PC-9 (cell line): ENCODE data around the gene GOLT1B. TPM values are rescaled to one million over a fixed set of nuclear protein-coding genes. Genes with fewer than 3 reads are reported as not detected.
"Not testable (repeated sequence)": the region's sequence is repeated elsewhere in the genome, so short reads cannot be mapped to it uniquely, and the experiment has no call there.

Experiments used
- BruUV-seq: library from RNA; stranded (reverse); fragments of 400-500 nt; replicated peaks from 2 replicates; lab custom pipeline; 2021; lab: Mats Ljungman, UMichigan
- CTCF ChIA-PET: fragments of 300-600 bp; sonication (Branson Sonifier 250); formaldehyde crosslinking; loops from one replicate; lab custom pipeline; 2022; ENCODE audit warnings: antibody characterized with exemption; lab: Charles Lee
- POLR2A ChIA-PET: fragments of 300-600 bp; sonication (Branson Sonifier 250); formaldehyde crosslinking; loops from one replicate; lab custom pipeline; 2022; ENCODE audit warnings: antibody characterized with exemption; ENCODE audit not compliant: unreplicated experiment; lab: Charles Lee
- DNase-seq, 2 experiments: peaks; one replicate each; pipeline versions ENCODE4 v3.0.0 to v3.0.0-alpha.2; 2015 to 2022; ENCODE audit warnings: mixed read lengths in 1 of 2
- H2AFZ ChIP-seq: fragments of 200-600 bp; sonication (generic); 2 replicates; pipeline ENCODE4 v1.8.1; 2017; ENCODE audit warnings: antibody characterized with exemption
- H3F3A ChIP-seq: fragments of 200-600 bp; sonication (generic); 2 replicates; pipeline ENCODE4 v1.8.1; 2017; ENCODE audit warnings: antibody characterized with exemption, mild to moderate bottlenecking, low read depth; ENCODE audit not compliant: insufficient read depth
- H3K27ac ChIP-seq: fragments of 200-600 bp; sonication (generic); 2 replicates; pipeline ENCODE4 v1.6.1; 2016; ENCODE audit warnings: mixed run types
- H3K27me3 ChIP-seq: fragments of 200-600 bp; sonication (generic); 2 replicates; pipeline ENCODE4 v1.6.1; 2016; ENCODE audit warnings: low read depth, mixed run types; ENCODE audit not compliant: insufficient read depth
- H3K36me3 ChIP-seq: fragments of 200-600 bp; sonication (generic); 2 replicates; pipeline ENCODE4 v1.6.1; 2016; ENCODE audit warnings: low read depth, mixed run types
- H3K4me1 ChIP-seq: fragments of 200-600 bp; sonication (generic); replicated peaks from 2 replicates; pipeline ENCODE4 v1.6.1; 2016; ENCODE audit warnings: mixed run types; ENCODE audit not compliant: insufficient read depth
- H3K4me2 ChIP-seq: fragments of 200-600 bp; sonication (generic); 2 replicates; pipeline ENCODE4 v1.6.1; 2017; ENCODE audit warnings: mixed run types
- H3K4me3 ChIP-seq: fragments of 200-600 bp; sonication (generic); 2 replicates; pipeline ENCODE4 v1.6.1; 2016; ENCODE audit warnings: mixed run types
- H3K79me2 ChIP-seq: fragments of 200-600 bp; sonication (generic); 2 replicates; pipeline ENCODE4 v1.6.1; 2017; ENCODE audit warnings: low read depth, mixed run types
- H3K9me2 ChIP-seq: fragments of 200-600 bp; sonication (generic); 2 replicates; pipeline ENCODE4 v1.8.1; 2017; ENCODE audit warnings: mild to moderate bottlenecking; ENCODE audit not compliant: insufficient read depth
- H3K9me3 ChIP-seq: fragments of 200-600 bp; sonication (generic); 2 replicates; pipeline ENCODE4 v1.8.1; 2016; ENCODE audit warnings: low read depth; ENCODE audit not compliant: insufficient read depth
- H4K20me1 ChIP-seq: fragments of 200-600 bp; sonication (generic); 2 replicates; pipeline ENCODE4 v1.8.1; 2017; ENCODE audit not compliant: insufficient read depth
- CTCF ChIP-seq: fragments of 200-600 bp; sonication (generic); conservative IDR thresholded peaks from 2 replicates; pipeline ENCODE4 v1.6.1; 2017; ENCODE audit warnings: mixed run types, antibody characterized with exemption, mild to moderate bottlenecking, moderate library complexity
- EZH2 ChIP-seq: fragments of 200-600 bp; sonication (generic); IDR thresholded peaks from 2 replicates; pipeline ENCODE4 v1.8.0; 2017; ENCODE audit warnings: antibody characterized with exemption, low read depth
- intact Hi-C: fragments of 100-400 bp; cut with micrococcal nuclease; formaldehyde crosslinking; loops from one replicate; pipeline ENCODE4 v1.10.0; 2022; ENCODE audit not compliant: unreplicated experiment
- total RNA-seq: library from RNA; stranded (reverse); gene quantifications from 2 replicates; pipeline ENCODE4 v1.2.3, GENCODE V29; 2021

GOLT1B gene
- total RNA-seq, 1 experiment from 2014 or later: 39.0 TPM

GRCh38 chr12:21456291-21456780, 45.3 kb upstream of the GOLT1B start:
- POLR2A ChIA-PET: no interaction called here
- no peak for DNase-seq
- H3K36me3 ChIP-seq: peaks cover 23% of the 10 kb centered on the region

GRCh38 chr12:21459474-21459873, 42.1 kb upstream of the GOLT1B start:
- TF ChIP-seq EZH2 (no peak), CTCF (no peak)
- H3K9me3 ChIP-seq: no peaks in the 10 kb centered on the region
- no TSS peak for BruUV-seq
- H4K20me1 ChIP-seq: no peaks in the 10 kb centered on the region
- DNase-seq: no peak
- H3F3A ChIP-seq: no peaks in the 10 kb centered on the region
- H3K79me2 ChIP-seq: no peaks in the 10 kb centered on the region
- no peaks in the 10 kb centered on the region for H3K4me1 ChIP-seq
- H3K4me3 ChIP-seq: no peak overlapping the region
- ChIA-PET POLR2A (interaction anchor here (0.7 kb wide), 1 partner anchor 102 kb away, joined by 3 read pairs; no protein-coding TSS in a partner anchor), CTCF (no interaction called here)
- H3K27ac ChIP-seq: no peak overlapping the region
- H3K9me2 ChIP-seq: 0 out of 2 replicates have a peak, but pooled peaks cover 3% of the 10 kb centered on the region
- no peaks in the 10 kb centered on the region for H3K27me3 ChIP-seq
- intact Hi-C loops: no loop called here
- no peak overlapping the region for H2AFZ ChIP-seq
- H3K4me2 ChIP-seq: no peak overlapping the region
- H3K36me3 ChIP-seq: peaks cover 40% of the 10 kb centered on the region

More at GRCh38 chr12:21456291-21456780, 45.3 kb upstream of the GOLT1B start:
- Histone ChIP-seq H3K79me2 (no peaks in the 10 kb centered on the region), H3K4me3 (no peak overlapping the region), H3K9me3 (no peaks in the 10 kb centered on the region), H3F3A (no peaks in the 10 kb centered on the region), H2AFZ (no peak overlapping the region), H3K9me2 (0 out of 2 replicates have a peak, but pooled peaks cover 7% of the 10 kb centered on the region), H3K27me3 (no peaks in the 10 kb centered on the region), H4K20me1 (peaks cover 4% of the 10 kb centered on the region; the same call in 1 of the 2 replicates), H3K27ac (no peak overlapping the region), H3K4me2 (no peak overlapping the region), H3K4me1 (no peaks in the 10 kb centered on the region)
- CTCF ChIA-PET: no interaction called here
- intact Hi-C loops: no loop called here
- no peak for TF ChIP-seq CTCF
- no peak for TF ChIP-seq EZH2
- no TSS peak for BruUV-seq

GRCh38 chr12:21467334-21467733, 34.3 kb upstream of the GOLT1B start:
- H3K4me3 ChIP-seq, intact Hi-C loops, H3F3A ChIP-seq, H4K20me1 ChIP-seq, DNase-seq, H3K9me3 ChIP-seq, BruUV-seq, H2AFZ ChIP-seq, H3K27ac ChIP-seq, H3K79me2 ChIP-seq, POLR2A ChIA-PET, H3K9me2 ChIP-seq, CTCF ChIA-PET, H3K27me3 ChIP-seq, H3K4me2 ChIP-seq, H3K4me1 ChIP-seq: not testable (repeated sequence)
- peaks cover 45% of the 10 kb centered on the region for H3K36me3 ChIP-seq

- Histone ChIP-seq H3K79me2 (no peaks in the 10 kb centered on the region), H3F3A (0 out of 2 replicates have a peak, but pooled peaks cover 5% of the 10 kb centered on the region), H3K27me3 (no peaks in the 10 kb centered on the region), H3K9me2 (no peaks in the 10 kb centered on the region), H3K4me2 (no peak overlapping the region), H3K4me3 (no peak overlapping the region), H3K27ac (no peak overlapping the region), H4K20me1 (no peaks in the 10 kb centered on the region), H3K36me3 (peaks cover 31% of the 10 kb centered on the region), H2AFZ (no peak overlapping the region), H3K9me3 (no peaks in the 10 kb centered on the region), H3K4me1 (no peaks in the 10 kb centered on the region)
- intact Hi-C loops: no loop called here
- BruUV-seq: no TSS peak
- no peak for TF ChIP-seq EZH2
- TF ChIP-seq CTCF: no peak
- DNase-seq: no peak
- ChIA-PET CTCF (no interaction called here), POLR2A (no interaction called here)
These were observed 30.3 kb upstream of the GOLT1B start for GRCh38 chr12:21471294-21471693.
